NCI-H128 (cell line): Measurements from ENCODE around the gene TRIP4.
"Not testable (repeated sequence)": the region's sequence is repeated elsewhere in the genome, so short reads cannot be mapped to it uniquely, and the experiment has no call there.

ENCODE experiments used
- DNase-seq: peaks from one replicate; lab custom pipeline; 2025; ENCODE audit not compliant: unreplicated experiment; lab: John Stamatoyannopoulos, UW

The TRIP4 gene

DNA sequence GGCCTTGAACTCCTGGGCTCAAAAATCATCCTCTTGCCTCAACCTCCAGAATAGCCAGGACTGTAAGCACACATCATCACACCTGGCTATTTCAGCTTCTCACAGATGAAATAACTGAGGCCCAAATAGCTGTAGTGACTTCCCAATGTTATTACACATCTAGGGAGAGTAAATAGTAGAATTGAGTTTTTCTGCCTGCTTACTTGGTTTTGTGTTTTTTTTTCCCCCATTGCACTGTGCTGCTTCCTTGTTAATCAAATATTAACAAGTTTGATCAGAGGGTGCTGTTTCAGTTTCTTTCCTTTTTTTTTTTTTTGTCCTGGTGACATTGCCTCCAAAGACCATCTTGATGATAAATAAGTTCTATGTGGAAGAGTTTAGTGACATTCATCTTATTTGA lies 96.1 kb downstream of the TRIP4 start:
- no peak for DNase-seq

- DNase-seq: no peak
Measured at GRCh38 chr15:64485796-64486195, 98.2 kb downstream of the TRIP4 start.

GRCh38 chr15:64490598-64491259 lies 103.1 kb downstream of the TRIP4 start:
- DNase-seq: no peak

GRCh38 chr15:64493641-64494040 lies 106.0 kb downstream of the TRIP4 start:
- no peak for DNase-seq

DNA sequence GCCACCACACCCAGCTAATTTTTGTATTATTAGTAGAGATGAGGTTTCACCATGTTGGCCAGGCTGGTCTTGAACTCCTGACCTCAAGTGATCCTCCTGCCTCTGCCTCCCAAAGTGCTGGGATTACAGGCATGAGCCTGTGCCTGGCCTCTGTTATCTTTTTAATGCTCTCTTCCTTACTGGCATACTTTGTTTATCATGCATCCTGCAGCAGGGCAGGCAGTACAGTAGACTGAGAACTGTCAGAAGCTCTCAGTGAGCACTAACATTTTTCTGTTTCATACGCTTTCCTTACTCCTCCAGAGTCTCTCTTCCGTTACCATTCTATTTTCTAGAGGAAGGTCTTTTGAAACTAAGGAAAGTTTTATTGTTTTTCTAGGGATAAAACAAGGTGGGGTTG lies 108.3 kb downstream of the TRIP4 start:
- DNase-seq: not testable (repeated sequence)

DNA sequence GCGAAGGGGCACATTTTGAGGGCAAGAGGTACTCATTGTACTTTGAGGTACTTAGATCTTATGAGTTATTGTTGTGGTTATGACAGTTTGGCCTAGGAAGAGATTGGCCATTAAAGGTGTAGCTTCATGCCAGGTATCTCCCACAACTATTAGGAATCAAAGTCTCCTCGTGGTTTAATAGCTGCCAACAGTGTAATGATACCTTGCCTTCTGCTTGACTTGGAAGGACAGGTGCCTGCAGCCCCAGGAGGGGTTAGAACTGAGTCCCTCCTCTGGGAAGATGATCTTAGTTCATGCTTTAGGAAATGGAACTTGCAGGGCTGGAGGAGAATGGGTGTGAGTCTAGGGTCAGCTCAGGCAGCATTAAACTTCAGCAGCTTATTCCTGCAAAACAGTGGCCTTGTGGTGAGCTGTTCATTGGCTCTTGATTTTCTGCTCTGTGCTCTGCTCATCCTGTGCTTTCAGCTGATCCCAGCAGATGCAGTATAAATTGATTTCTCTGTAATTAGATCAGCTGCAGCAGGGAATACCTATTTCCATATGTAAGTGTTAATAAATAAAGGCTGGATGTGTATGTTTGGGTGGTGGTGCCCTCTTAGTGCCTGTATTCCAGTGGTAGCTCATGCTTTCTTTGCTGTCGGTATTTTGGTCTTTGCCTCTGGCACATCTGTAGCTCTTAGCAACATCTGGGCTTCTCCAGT lies 113.2 kb downstream of the TRIP4 start:
- no peak for DNase-seq

GRCh38 chr15:64501396-64501715 lies 113.7 kb downstream of the TRIP4 start:
- DNase-seq: no peak

- DNase-seq: no peak
Measured at GRCh38 chr15:64502151-64502550, 114.5 kb downstream of the TRIP4 start.

GRCh38 chr15:64502551-64502950 lies 114.9 kb downstream of the TRIP4 start:
- DNase-seq: no peak

GRCh38 chr15:64503197-64503596 lies 115.6 kb downstream of the TRIP4 start:
- DNase-seq: no peak

- DNase-seq: no peak
Measured at GRCh38 chr15:64503640-64504039, 116.0 kb downstream of the TRIP4 start.
